Ishikawa (cell line): ENCODE data around the gene CRNKL1.

Experiments
- CREB1 ChIP-seq: IDR thresholded peaks from 2 replicates; pipeline ENCODE4 v1.6.1; 2012; ENCODE audit warnings: low read depth
- EGR1 ChIP-seq: IDR thresholded peaks from 2 replicates; pipeline ENCODE4 v1.6.1; 2012
- EP300 ChIP-seq: IDR thresholded peaks from 2 replicates; pipeline ENCODE4 v1.6.1; 2012; ENCODE audit warnings: borderline replicate concordance
- FOXM1 ChIP-seq: IDR thresholded peaks from 2 replicates; pipeline ENCODE4 v1.6.1; 2012; ENCODE audit warnings: low read depth, borderline replicate concordance
- RAD21 ChIP-seq: IDR thresholded peaks from 2 replicates; pipeline ENCODE4 v1.6.1; 2012; ENCODE audit warnings: low read depth
- REST ChIP-seq: IDR thresholded peaks from 2 replicates; pipeline ENCODE4 v1.6.1; 2012; ENCODE audit warnings: low read depth, mild to moderate bottlenecking
- TCF12 ChIP-seq: IDR thresholded peaks from 2 replicates; pipeline ENCODE4 v1.6.1; 2012; ENCODE audit warnings: low read depth
- TEAD4 ChIP-seq: IDR thresholded peaks from 2 replicates; pipeline ENCODE4 v1.6.1; 2012
- YY1 ChIP-seq: IDR thresholded peaks from 2 replicates; pipeline ENCODE4 v1.6.1; 2012; ENCODE audit warnings: low read depth
- ZBTB7A ChIP-seq: IDR thresholded peaks from 2 replicates; pipeline ENCODE4 v1.6.1; 2012; ENCODE audit warnings: low read depth

DNA sequence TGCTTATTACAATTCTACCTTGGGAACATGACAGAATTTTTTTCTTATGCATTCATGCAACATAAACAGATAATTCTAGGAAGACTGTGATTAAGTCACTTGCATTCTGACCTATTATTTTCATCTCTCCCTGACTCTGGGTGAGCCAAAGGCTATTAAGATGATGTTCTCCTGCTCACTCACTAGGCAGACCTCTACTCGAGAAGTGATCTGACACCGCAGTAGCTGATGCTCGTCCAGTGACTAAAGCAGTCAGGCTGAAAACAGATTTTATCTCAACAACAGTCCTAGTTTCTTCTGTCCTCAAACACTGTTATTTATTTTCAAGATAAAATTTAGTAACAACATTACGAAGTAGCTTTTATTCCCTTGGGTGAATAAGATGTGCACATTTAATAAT is 17.8 kb downstream of the CRNKL1 start:
- TF ChIP-seq FOXM1 (no peak), EP300 (no peak), REST (no peak), TCF12 (no peak), CREB1 (no peak), RAD21 (no peak), EGR1 (no peak), YY1 (no peak), TEAD4 (no peak), ZBTB7A (no peak)
